ENCODE measurements around the gene EZH1.

DNA sequence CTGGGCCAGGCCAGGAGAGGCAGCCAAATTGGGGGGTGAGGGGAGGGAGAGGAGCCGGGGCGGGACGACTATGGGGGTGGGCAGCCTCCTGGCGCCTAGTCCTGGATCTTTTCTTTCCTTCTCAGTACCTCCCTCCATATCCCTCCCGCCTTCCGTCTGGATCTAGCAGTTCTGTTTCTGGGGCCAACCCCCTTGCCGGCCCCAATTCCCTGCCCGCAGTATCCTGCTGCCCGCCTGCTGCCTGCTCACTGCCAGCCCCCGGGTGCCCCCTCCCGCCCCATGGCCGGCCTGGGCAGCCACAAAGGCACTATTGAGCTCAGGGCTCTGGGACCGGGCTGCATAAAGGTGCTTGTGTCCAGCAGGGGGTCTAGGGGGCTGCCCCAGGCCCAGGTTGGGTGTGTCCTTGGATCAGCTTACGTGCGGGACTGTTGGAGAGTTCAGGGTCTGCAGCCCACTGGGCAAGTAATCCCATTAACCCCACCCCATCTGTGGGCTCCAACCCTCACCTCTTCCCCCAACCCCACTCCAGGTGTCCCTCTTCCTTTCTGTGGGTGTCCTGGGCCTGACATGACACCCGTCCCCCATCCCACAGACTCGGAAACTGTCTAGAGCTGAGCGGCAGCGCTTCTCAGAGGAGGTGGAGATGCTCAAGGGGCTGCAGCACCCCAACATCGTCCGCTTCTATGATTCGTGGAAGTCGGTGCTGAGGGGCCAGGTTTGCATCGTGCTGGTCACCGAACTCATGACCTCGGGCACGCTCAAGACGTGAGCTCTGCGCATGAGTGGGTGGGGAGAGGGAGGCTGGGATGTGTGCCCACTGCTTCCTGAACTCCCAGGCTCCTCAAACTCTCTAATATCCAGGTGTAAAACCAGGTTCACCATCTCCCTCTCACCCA lies 37.6 kb upstream of the EZH1 start:
- TF ChIP-seq, protein P1, sequence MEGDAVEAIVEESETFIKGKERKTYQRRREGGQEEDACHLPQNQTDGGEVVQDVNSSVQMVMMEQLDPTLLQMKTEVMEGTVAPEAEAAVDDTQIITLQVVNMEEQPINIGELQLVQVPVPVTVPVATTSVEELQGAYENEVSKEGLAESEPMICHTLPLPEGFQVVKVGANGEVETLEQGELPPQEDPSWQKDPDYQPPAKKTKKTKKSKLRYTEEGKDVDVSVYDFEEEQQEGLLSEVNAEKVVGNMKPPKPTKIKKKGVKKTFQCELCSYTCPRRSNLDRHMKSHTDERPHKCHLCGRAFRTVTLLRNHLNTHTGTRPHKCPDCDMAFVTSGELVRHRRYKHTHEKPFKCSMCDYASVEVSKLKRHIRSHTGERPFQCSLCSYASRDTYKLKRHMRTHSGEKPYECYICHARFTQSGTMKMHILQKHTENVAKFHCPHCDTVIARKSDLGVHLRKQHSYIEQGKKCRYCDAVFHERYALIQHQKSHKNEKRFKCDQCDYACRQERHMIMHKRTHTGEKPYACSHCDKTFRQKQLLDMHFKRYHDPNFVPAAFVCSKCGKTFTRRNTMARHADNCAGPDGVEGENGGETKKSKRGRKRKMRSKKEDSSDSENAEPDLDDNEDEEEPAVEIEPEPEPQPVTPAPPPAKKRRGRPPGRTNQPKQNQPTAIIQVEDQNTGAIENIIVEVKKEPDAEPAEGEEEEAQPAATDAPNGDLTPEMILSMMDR (IDR thresholded peaks at IDR 0.05): no peak
- no peak for TF ChIP-seq POLR2A (IDR thresholded peaks at IDR 0.05; ENCODE audit: low read depth)
- TF ChIP-seq POLR2AphosphoS5 (IDR thresholded peaks at IDR 0.05): no peak

All from esophagus muscularis mucosa (tissue), 3 donors.